SU-DHL-6 (cell line): ENCODE results near the gene PLXDC2.

ENCODE experiments used
- H2AFZ ChIP-seq: fragments of 200-600 bp; sonication (generic); 2 replicates; pipeline ENCODE4 v1.6.1; 2014; ENCODE audit warnings: low read depth, mild to moderate bottlenecking, moderate library complexity, mixed read lengths, antibody characterized with exemption, low read length; ENCODE audit not compliant: severe bottlenecking
- H3F3A ChIP-seq: fragments of 200-600 bp; shearing (Covaris generic); 2 replicates; pipeline ENCODE4 v1.6.0; 2016; ENCODE audit warnings: antibody characterized with exemption, mild to moderate bottlenecking; ENCODE audit not compliant: insufficient read depth
- H3K27ac ChIP-seq: fragments of 200-600 bp; sonication (generic); 2 replicates; pipeline ENCODE4 v1.5.1; 2016; ENCODE audit warnings: low read depth, mild to moderate bottlenecking, low read length, moderate library complexity, mixed read lengths
- H3K27me3 ChIP-seq: fragments of 200-600 bp; sonication (generic), shearing (Covaris generic); 2 replicates; pipeline ENCODE4 v1.6.0; 2014; ENCODE audit warnings: mild to moderate bottlenecking, low read length
- H3K36me3 ChIP-seq: fragments of 200-600 bp; sonication (generic); 2 replicates; pipeline ENCODE4 v1.6.1; 2014; ENCODE audit warnings: mild to moderate bottlenecking, low read length, mixed read lengths
- H3K4me2 ChIP-seq: fragments of 300-600, 200-600 bp; shearing (Covaris generic), sonication (generic); 2 replicates; pipeline ENCODE4 v1.6.0; 2014; ENCODE audit warnings: low read length, low read depth, mild to moderate bottlenecking; ENCODE audit not compliant: poor library complexity, severe bottlenecking
- H3K4me3 ChIP-seq: fragments of 200-600 bp; sonication (generic); 2 replicates; pipeline ENCODE4 v1.5.1; 2014; ENCODE audit warnings: antibody characterized with exemption, low read length, mild to moderate bottlenecking, mixed read lengths; ENCODE audit not compliant: insufficient read depth, poor library complexity, severe bottlenecking
- H3K79me2 ChIP-seq: fragments of 200-600 bp; sonication (generic); 2 replicates; pipeline ENCODE4 v1.6.1; 2014; ENCODE audit warnings: mild to moderate bottlenecking, low read length, moderate library complexity; ENCODE audit not compliant: insufficient read depth
- H3K9ac ChIP-seq: fragments of 200-600 bp; sonication (generic); 2 replicates; pipeline ENCODE4 v1.7.0; 2014; ENCODE audit warnings: mild to moderate bottlenecking, low read length
- H3K9me2 ChIP-seq: fragments of 200-600 bp; sonication (generic); replicated peaks from 2 replicates; pipeline ENCODE4 v1.6.1; 2014; ENCODE audit warnings: low read length; ENCODE audit not compliant: insufficient read depth
- H3K9me3 ChIP-seq: fragments of 200-600 bp; sonication (generic); 2 replicates; pipeline ENCODE4 v1.6.1; 2014; ENCODE audit warnings: low read length, mixed read lengths; ENCODE audit not compliant: insufficient read depth
- H4K20me1 ChIP-seq: fragments of 200-600 bp; sonication (generic); 2 replicates; pipeline ENCODE4 v1.6.1; 2014; ENCODE audit warnings: low read depth, mild to moderate bottlenecking, antibody characterized with exemption, low read length, moderate library complexity, mixed read lengths
- EZH2phosphoT487 ChIP-seq: fragments of 200-600 bp; sonication (generic), shearing (Covaris generic); conservative IDR thresholded peaks from 2 replicates; pipeline ENCODE4 v1.6.1; 2018; ENCODE audit warnings: mild to moderate bottlenecking, antibody characterized with exemption, low read length, moderate library complexity, mixed read lengths
- TF ChIP-seq, protein P1 (sequence below): fragments of 200-600 bp; sonication (generic); IDR thresholded peaks from one replicate; pipeline ENCODE4 v1.5.1; 2017; ENCODE audit warnings: antibody characterized with exemption, mild to moderate bottlenecking, low read length, moderate library complexity; ENCODE audit not compliant: insufficient read depth, poor library complexity, severe bottlenecking

PLXDC2 gene

DNA sequence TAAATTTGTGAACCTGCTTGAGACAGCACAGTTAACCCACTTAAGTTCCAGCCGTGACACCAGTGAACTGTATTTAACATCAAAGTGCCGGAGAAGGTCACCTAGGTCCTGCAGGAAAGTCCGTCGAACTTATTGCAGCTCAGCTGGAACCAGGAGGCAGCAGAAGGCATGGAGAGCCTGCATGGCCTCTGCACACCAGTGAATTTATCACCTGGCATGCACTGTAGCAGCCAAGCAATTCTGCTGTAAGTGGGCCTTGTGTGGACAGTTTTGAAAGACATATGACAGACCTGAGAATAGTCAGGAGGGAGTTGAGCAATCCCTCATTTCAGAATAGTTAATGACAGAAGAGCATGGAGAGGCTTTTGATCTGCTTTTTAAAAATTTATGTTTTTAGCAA lies 108.8 kb downstream of the PLXDC2 start:
- Histone ChIP-seq H3F3A (no peaks in the 10 kb centered on the region), H3K9me2 (no peaks in the 10 kb centered on the region), H2AFZ (no peak overlapping the region), H3K36me3 (no peaks in the 10 kb centered on the region), H3K9ac (no peak overlapping the region), H3K9me3 (no peaks in the 10 kb centered on the region), H4K20me1 (no peaks in the 10 kb centered on the region), H3K4me3 (no peak overlapping the region), H3K4me2 (no peak overlapping the region), H3K79me2 (no peaks in the 10 kb centered on the region), H3K27ac (no peak overlapping the region), H3K27me3 (no peaks in the 10 kb centered on the region)
- TF ChIP-seq EZH2phosphoT487 = no peak
- TF ChIP-seq, protein P1, sequence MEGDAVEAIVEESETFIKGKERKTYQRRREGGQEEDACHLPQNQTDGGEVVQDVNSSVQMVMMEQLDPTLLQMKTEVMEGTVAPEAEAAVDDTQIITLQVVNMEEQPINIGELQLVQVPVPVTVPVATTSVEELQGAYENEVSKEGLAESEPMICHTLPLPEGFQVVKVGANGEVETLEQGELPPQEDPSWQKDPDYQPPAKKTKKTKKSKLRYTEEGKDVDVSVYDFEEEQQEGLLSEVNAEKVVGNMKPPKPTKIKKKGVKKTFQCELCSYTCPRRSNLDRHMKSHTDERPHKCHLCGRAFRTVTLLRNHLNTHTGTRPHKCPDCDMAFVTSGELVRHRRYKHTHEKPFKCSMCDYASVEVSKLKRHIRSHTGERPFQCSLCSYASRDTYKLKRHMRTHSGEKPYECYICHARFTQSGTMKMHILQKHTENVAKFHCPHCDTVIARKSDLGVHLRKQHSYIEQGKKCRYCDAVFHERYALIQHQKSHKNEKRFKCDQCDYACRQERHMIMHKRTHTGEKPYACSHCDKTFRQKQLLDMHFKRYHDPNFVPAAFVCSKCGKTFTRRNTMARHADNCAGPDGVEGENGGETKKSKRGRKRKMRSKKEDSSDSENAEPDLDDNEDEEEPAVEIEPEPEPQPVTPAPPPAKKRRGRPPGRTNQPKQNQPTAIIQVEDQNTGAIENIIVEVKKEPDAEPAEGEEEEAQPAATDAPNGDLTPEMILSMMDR = no peak

DNA sequence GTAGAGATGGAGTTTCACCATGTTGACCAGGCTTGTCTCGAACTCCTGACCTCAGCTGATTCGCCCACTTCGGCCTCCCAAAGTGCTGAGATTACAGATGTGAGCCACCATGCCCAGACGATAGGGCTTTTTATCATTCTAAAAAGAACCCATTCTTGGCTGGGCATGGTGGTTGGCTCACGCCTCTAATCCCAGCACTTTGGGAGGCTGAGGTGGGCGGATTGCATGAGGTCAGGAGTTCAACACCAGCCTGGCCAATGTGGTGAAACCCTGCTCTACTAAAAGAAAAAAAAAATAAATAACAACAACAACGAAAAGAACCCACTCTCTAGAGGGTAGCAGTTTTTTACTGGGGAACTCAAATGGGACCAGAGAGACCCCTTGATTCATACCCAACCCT lies 112.7 kb downstream of the PLXDC2 start:
- H3K4me3 ChIP-seq = no peak overlapping the region
- H4K20me1 ChIP-seq = no peaks in the 10 kb centered on the region
- H3F3A ChIP-seq = no peaks in the 10 kb centered on the region
- no peak overlapping the region for H2AFZ ChIP-seq
- no peak overlapping the region for H3K4me2 ChIP-seq
- no peaks in the 10 kb centered on the region for H3K9me3 ChIP-seq
- no peaks in the 10 kb centered on the region for H3K36me3 ChIP-seq
- no peak overlapping the region for H3K9ac ChIP-seq
- H3K79me2 ChIP-seq = no peaks in the 10 kb centered on the region
- TF ChIP-seq, protein P1 = no peak
- TF ChIP-seq EZH2phosphoT487 = no peak
- H3K27me3 ChIP-seq = no peaks in the 10 kb centered on the region
- no peak overlapping the region for H3K27ac ChIP-seq
- H3K9me2 ChIP-seq = no peaks in the 10 kb centered on the region

DNA sequence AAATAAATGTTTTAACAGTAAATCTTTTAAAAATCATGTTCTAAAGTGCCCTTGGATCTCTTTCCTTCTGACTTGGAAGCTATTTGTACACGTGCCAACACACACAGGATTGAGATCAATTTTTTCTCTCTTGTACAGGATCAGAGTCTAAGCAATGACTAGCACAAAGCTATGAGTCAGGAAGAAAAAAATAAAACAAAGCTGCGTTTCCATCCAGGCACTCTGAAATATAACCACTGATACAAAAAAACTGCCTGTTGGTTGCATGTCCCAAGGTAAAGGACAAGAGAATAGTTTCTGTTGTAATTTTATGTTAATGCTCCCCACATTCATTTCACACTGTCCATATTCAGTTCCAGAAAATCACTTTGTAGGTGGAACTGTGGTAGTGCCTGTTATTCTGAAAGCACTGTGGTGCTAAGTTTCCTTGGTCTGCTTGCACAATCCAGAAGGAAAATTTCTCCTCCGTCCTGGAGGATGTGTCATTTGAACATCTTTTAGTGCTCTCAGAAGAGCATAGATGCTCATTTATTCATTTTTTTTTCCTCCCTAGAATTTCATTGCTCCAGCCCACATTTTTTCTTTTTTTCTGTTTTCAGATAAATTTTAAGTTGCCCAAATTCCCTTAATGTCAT lies 113.4 kb downstream of the PLXDC2 start:
- H3K9ac ChIP-seq = no peak overlapping the region
- no peak overlapping the region for H3K4me3 ChIP-seq
- H3K9me3 ChIP-seq = no peaks in the 10 kb centered on the region
- no peak overlapping the region for H2AFZ ChIP-seq
- no peak overlapping the region for H3K27ac ChIP-seq
- H3K9me2 ChIP-seq = no peaks in the 10 kb centered on the region
- H3K36me3 ChIP-seq = no peaks in the 10 kb centered on the region
- TF ChIP-seq, protein P1 = no peak
- TF ChIP-seq EZH2phosphoT487 = no peak
- no peaks in the 10 kb centered on the region for H3F3A ChIP-seq
- H3K27me3 ChIP-seq = no peaks in the 10 kb centered on the region
- H4K20me1 ChIP-seq = no peaks in the 10 kb centered on the region
- no peaks in the 10 kb centered on the region for H3K79me2 ChIP-seq
- no peak overlapping the region for H3K4me2 ChIP-seq
